Measurements from ENCODE around the gene AJAP1. TPM values are rescaled to one million over a fixed set of nuclear protein-coding genes. Genes with fewer than 3 reads are reported as not detected.

Gene AJAP1
- total RNA-seq, 1 experiment from 2014 or later, result 15.1 TPM

- no peaks in the 10 kb centered on the region for H3K36me3 ChIP-seq (replicated peaks; ENCODE audit: control insufficient read depth, insufficient read depth, low read length)
- H3K27me3 ChIP-seq (ENCODE audit: control insufficient read depth, insufficient read depth, low read length), result no peaks in the 10 kb centered on the region
- H3K4me3 ChIP-seq (ENCODE audit: insufficient read depth, low read depth, low read length), result no peak overlapping the region
- no peak for DNase-seq
These were observed 118.8 kb downstream of the AJAP1 start for GRCh38 chr1:4773226-4773625.

DNA sequence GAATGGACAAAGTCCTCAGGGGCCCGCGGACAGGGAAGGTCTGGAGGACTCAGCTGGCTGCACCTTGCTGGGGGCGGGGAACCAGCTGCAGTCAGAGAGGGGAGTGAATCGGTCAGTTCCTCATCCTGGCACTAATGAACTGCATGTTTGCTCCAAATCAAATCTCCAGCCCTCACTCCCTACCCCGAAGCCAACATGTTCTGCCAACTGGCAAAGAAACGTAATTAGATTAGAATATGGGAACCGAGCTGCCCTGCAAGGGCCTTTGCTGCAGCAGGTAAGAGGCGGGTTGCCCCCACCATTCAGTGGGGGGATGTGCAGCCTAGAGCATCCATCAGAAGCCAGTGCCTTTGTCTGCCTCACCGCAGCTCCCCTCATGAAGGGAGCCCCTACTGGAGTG lies 121.1 kb downstream of the AJAP1 start:
- DNase-seq, result no peak
- H3K36me3 ChIP-seq (replicated peaks; ENCODE audit: control insufficient read depth, insufficient read depth, low read length), result no peaks in the 10 kb centered on the region
- no peaks in the 10 kb centered on the region for H3K27me3 ChIP-seq (ENCODE audit: control insufficient read depth, insufficient read depth, low read length)
- H3K4me3 ChIP-seq (ENCODE audit: insufficient read depth, low read depth, low read length), result no peak overlapping the region

GRCh38 chr1:4778056-4778455 lies 123.6 kb downstream of the AJAP1 start:
- no peaks in the 10 kb centered on the region for H3K27me3 ChIP-seq (ENCODE audit: control insufficient read depth, insufficient read depth, low read length)
- peak; percentile 78 for DNase-seq
- no peaks in the 10 kb centered on the region for H3K36me3 ChIP-seq (replicated peaks; ENCODE audit: control insufficient read depth, insufficient read depth, low read length)
- H3K4me3 ChIP-seq (ENCODE audit: insufficient read depth, low read depth, low read length), result no peak overlapping the region

- Histone ChIP-seq H3K36me3 (replicated peaks; ENCODE audit: control insufficient read depth, insufficient read depth, low read length) (no peaks in the 10 kb centered on the region), H3K27me3 (ENCODE audit: control insufficient read depth, insufficient read depth, low read length) (no peaks in the 10 kb centered on the region), H3K4me3 (ENCODE audit: insufficient read depth, low read depth, low read length) (no peak overlapping the region)
- no peak for DNase-seq
These were observed 127.2 kb downstream of the AJAP1 start for GRCh38 chr1:4781646-4782045.

- H3K36me3 ChIP-seq (replicated peaks; ENCODE audit: control insufficient read depth, insufficient read depth, low read length), result no peaks in the 10 kb centered on the region
These were observed 130.4 kb downstream of the AJAP1 start for GRCh38 chr1:4784761-4785160.

GRCh38 chr1:4786055-4786454 lies 131.6 kb downstream of the AJAP1 start:
- H3K36me3 ChIP-seq (replicated peaks; ENCODE audit: control insufficient read depth, insufficient read depth, low read length), result no peaks in the 10 kb centered on the region
- H3K4me3 ChIP-seq (ENCODE audit: insufficient read depth, low read depth, low read length), result no peak overlapping the region
- no peaks in the 10 kb centered on the region for H3K27me3 ChIP-seq (ENCODE audit: control insufficient read depth, insufficient read depth, low read length)
- no peak for DNase-seq

More at GRCh38 chr1:4784761-4785160, 130.4 kb downstream of the AJAP1 start:
- H3K4me3 ChIP-seq (ENCODE audit: insufficient read depth, low read depth, low read length), result no peak overlapping the region
- no peak for DNase-seq
- H3K27me3 ChIP-seq (ENCODE audit: control insufficient read depth, insufficient read depth, low read length), result no peaks in the 10 kb centered on the region

DNA sequence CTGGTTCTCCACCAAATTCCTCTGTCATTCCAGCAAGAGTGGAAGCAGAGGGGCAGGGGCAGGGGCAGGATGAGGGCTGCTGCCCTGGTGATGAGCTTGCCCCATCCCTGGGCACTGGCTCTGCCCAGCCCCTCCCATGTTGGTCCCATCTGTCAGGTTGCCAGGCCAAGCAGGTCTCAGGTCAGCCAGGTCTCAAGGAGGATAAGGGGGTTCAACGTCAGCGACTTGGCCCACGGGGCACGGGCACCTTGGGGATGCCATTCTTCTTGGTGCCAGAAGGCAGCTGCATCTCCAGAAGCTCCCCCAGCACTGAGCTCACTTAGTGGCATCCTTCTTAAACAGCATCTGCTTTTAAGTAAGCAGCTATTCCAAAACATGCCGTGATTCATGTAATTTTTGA lies 133.1 kb downstream of the AJAP1 start:
- H3K36me3 ChIP-seq (replicated peaks; ENCODE audit: control insufficient read depth, insufficient read depth, low read length), result no peaks in the 10 kb centered on the region
- no peak for DNase-seq
- no peak overlapping the region for H3K4me3 ChIP-seq (ENCODE audit: insufficient read depth, low read depth, low read length)
- H3K27me3 ChIP-seq (ENCODE audit: control insufficient read depth, insufficient read depth, low read length), result no peaks in the 10 kb centered on the region

GRCh38 chr1:4792565-4792964 lies 138.2 kb downstream of the AJAP1 start:
- H3K27me3 ChIP-seq (ENCODE audit: control insufficient read depth, insufficient read depth, low read length), result no peaks in the 10 kb centered on the region

GRCh38 chr1:4794020-4794780 lies 139.8 kb downstream of the AJAP1 start:
- DNase-seq, result no peak
- H3K36me3 ChIP-seq (replicated peaks; ENCODE audit: control insufficient read depth, insufficient read depth, low read length), result no peaks in the 10 kb centered on the region

More at GRCh38 chr1:4792565-4792964, 138.2 kb downstream of the AJAP1 start:
- Histone ChIP-seq H3K36me3 (replicated peaks; ENCODE audit: control insufficient read depth, insufficient read depth, low read length) (no peaks in the 10 kb centered on the region), H3K4me3 (ENCODE audit: insufficient read depth, low read depth, low read length) (no peak overlapping the region)
- no peak for DNase-seq

DNA sequence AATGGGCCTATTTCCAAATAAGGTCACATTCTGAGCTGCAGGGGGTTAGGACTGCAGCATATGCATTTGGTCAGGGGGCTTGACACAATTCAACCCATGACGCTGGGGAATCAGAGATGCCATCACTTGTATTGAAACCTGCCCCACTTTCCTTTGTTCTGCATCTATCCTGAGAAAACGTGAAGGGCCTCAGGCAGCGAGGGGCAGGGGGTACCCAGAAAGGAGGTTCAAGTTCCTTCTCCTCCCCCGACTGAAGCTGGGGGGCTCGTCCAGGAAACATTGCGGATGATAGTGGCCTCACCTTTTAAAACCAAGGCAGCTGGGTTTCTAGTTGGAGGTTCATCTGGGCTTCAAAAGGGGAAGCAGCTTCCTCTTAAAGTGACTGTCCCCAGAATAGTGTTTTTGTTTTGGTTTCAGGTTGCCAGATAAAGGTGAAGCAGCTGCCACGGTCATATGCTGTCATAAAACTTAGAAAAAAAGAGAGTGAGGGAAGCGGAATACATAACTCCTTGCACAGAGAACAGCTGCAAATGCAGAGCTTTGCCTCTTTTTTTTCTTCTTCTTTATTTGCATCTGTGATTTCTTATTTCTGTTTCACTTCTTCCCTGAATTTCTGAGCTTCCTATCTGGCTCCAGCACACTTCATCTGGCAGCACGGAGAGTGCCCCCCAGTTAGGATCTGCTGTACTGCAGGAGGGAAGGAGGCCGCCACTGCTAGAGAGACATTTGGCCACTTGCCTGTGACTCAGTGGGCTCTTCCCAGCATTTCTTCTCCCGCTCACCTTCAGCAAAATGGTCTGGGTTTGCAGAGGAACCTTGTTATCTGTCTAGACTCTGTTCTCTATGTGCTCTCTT lies 142.0 kb downstream of the AJAP1 start:
- no peaks in the 10 kb centered on the region for H3K36me3 ChIP-seq (replicated peaks; ENCODE audit: control insufficient read depth, insufficient read depth, low read length)
- H3K27me3 ChIP-seq (ENCODE audit: control insufficient read depth, insufficient read depth, low read length), result peaks cover 3% of the 10 kb centered on the region; the same call in 1 of the 2 replicates
- no peak overlapping the region for H3K4me3 ChIP-seq (ENCODE audit: insufficient read depth, low read depth, low read length)
- no peak for DNase-seq

More at GRCh38 chr1:4794020-4794780, 139.8 kb downstream of the AJAP1 start:
- Histone ChIP-seq H3K4me3 (ENCODE audit: insufficient read depth, low read depth, low read length) (no peak overlapping the region), H3K27me3 (ENCODE audit: control insufficient read depth, insufficient read depth, low read length) (no peaks in the 10 kb centered on the region)

- Histone ChIP-seq H3K4me3 (ENCODE audit: insufficient read depth, low read depth, low read length) (no peak overlapping the region), H3K27me3 (ENCODE audit: control insufficient read depth, insufficient read depth, low read length) (peaks cover 3% of the 10 kb centered on the region; the same call in 1 of the 2 replicates)
These were observed 142.6 kb downstream of the AJAP1 start for GRCh38 chr1:4797016-4797410.

GRCh38 chr1:4797429-4797828 lies 143.0 kb downstream of the AJAP1 start:
- Histone ChIP-seq H3K36me3 (replicated peaks; ENCODE audit: control insufficient read depth, insufficient read depth, low read length) (no peaks in the 10 kb centered on the region), H3K4me3 (ENCODE audit: insufficient read depth, low read depth, low read length) (no peak overlapping the region), H3K27me3 (ENCODE audit: control insufficient read depth, insufficient read depth, low read length) (peaks cover 3% of the 10 kb centered on the region; the same call in 1 of the 2 replicates)
- DNase-seq, result no peak

More at GRCh38 chr1:4797016-4797410, 142.6 kb downstream of the AJAP1 start:
- DNase-seq, result no peak
- no peaks in the 10 kb centered on the region for H3K36me3 ChIP-seq (replicated peaks; ENCODE audit: control insufficient read depth, insufficient read depth, low read length)

- DNase-seq, result no peak
- H3K27me3 ChIP-seq (ENCODE audit: control insufficient read depth, insufficient read depth, low read length), result peaks cover 3% of the 10 kb centered on the region; the same call in 1 of the 2 replicates
- no peak overlapping the region for H3K4me3 ChIP-seq (ENCODE audit: insufficient read depth, low read depth, low read length)
- H3K36me3 ChIP-seq (replicated peaks; ENCODE audit: control insufficient read depth, insufficient read depth, low read length), result no peaks in the 10 kb centered on the region
These were observed 146.9 kb downstream of the AJAP1 start for GRCh38 chr1:4801192-4801924.

- peaks cover 3% of the 10 kb centered on the region; the same call in 1 of the 2 replicates for H3K27me3 ChIP-seq (ENCODE audit: control insufficient read depth, insufficient read depth, low read length)
- no peaks in the 10 kb centered on the region for H3K36me3 ChIP-seq (replicated peaks; ENCODE audit: control insufficient read depth, insufficient read depth, low read length)
- no peak overlapping the region for H3K4me3 ChIP-seq (ENCODE audit: insufficient read depth, low read depth, low read length)
- no peak for DNase-seq
These were observed 147.6 kb downstream of the AJAP1 start for GRCh38 chr1:4802024-4802423.

Measured in H7 (cell line).